H9 (cell line): ENCODE data around the gene QPRT. TPM values are rescaled to one million over a fixed set of nuclear protein-coding genes. Genes with fewer than 3 reads are reported as not detected.

Experiments used
- DNase-seq: peaks from one replicate; pipeline ENCODE4 v3.0.0-alpha.2; 2017
- H2AFZ ChIP-seq: one replicate; pipeline ENCODE4 v1.6.1; 2013; ENCODE audit warnings: mild to moderate bottlenecking, low read length, control low read depth, moderate library complexity
- H2AK5ac ChIP-seq: 2 replicates; pipeline ENCODE4 v1.6.1; 2013; ENCODE audit warnings: low read length, control low read depth, mixed read lengths; ENCODE audit not compliant: insufficient read length
- H2BK120ac ChIP-seq: one replicate; pipeline ENCODE4 v1.6.1; 2013; ENCODE audit warnings: low read depth, mild to moderate bottlenecking, low read length, control low read depth, inconsistent platforms; ENCODE audit not compliant: poor library complexity, severe bottlenecking
- H2BK12ac ChIP-seq: 2 replicates; pipeline ENCODE4 v1.6.1; 2013; ENCODE audit warnings: low read length, control low read depth, mixed read lengths, low read depth; ENCODE audit not compliant: insufficient read length
- H2BK15ac ChIP-seq: 2 replicates; pipeline ENCODE4 v1.6.1; 2013; ENCODE audit warnings: low read depth, low read length, control low read depth
- H2BK20ac ChIP-seq: one replicate; pipeline ENCODE4 v1.6.1; 2013; ENCODE audit warnings: low read depth, mild to moderate bottlenecking, low read length, control low read depth, inconsistent platforms; ENCODE audit not compliant: poor library complexity, severe bottlenecking
- H2BK5ac ChIP-seq: 2 replicates; pipeline ENCODE4 v1.6.1; 2013; ENCODE audit warnings: low read length, control low read depth, mixed read lengths; ENCODE audit not compliant: insufficient read length
- H3K14ac ChIP-seq: 2 replicates; pipeline ENCODE4 v1.6.1; 2013; ENCODE audit warnings: low read length, control low read depth; ENCODE audit not compliant: insufficient read depth
- H3K18ac ChIP-seq: 2 replicates; pipeline ENCODE4 v1.6.1; 2013; ENCODE audit warnings: low read depth, mild to moderate bottlenecking, mixed read lengths, low read length, control low read depth; ENCODE audit not compliant: insufficient read length
- H3K23ac ChIP-seq: 2 replicates; pipeline ENCODE4 v1.6.1; 2013; ENCODE audit warnings: low read length, control low read depth, mixed read lengths, low read depth; ENCODE audit not compliant: insufficient read length
- H3K23me2 ChIP-seq: 2 replicates; pipeline ENCODE4 v1.6.1; 2013; ENCODE audit warnings: low read depth, mild to moderate bottlenecking, mixed read lengths, low read length, control low read depth; ENCODE audit not compliant: insufficient read length, poor library complexity, severe bottlenecking
- H3K27ac ChIP-seq: 2 replicates; pipeline ENCODE4 v1.5.1; 2013; ENCODE audit warnings: low read length, control low read depth, mixed read lengths, low read depth; ENCODE audit not compliant: insufficient read length
- H3K27me3 ChIP-seq: 2 replicates; pipeline ENCODE4 v1.6.1; 2013; ENCODE audit warnings: low read length, control low read depth, inconsistent platforms; ENCODE audit not compliant: insufficient read depth
- H3K4ac ChIP-seq: 2 replicates; pipeline ENCODE4 v1.6.1; 2013; ENCODE audit warnings: low read depth, mild to moderate bottlenecking, control low read depth, inconsistent platforms, low read length, moderate library complexity
- H3K4me1 ChIP-seq: 2 replicates; pipeline ENCODE4 v1.6.1; 2013; ENCODE audit warnings: low read length, control low read depth, inconsistent platforms; ENCODE audit not compliant: insufficient read depth
- H3K4me2 ChIP-seq: 2 replicates; pipeline ENCODE4 v1.6.1; 2013; ENCODE audit warnings: low read length, control low read depth, mixed read lengths; ENCODE audit not compliant: insufficient read length, insufficient read depth
- H3K56ac ChIP-seq: 2 replicates; pipeline ENCODE4 v1.6.1; 2013; ENCODE audit warnings: low read depth, mild to moderate bottlenecking, mixed read lengths, low read length, control low read depth; ENCODE audit not compliant: insufficient read length
- H3K79me1 ChIP-seq: 2 replicates; pipeline ENCODE4 v1.6.1; 2013; ENCODE audit warnings: low read depth, mild to moderate bottlenecking, moderate library complexity, low read length, control low read depth, inconsistent platforms; ENCODE audit not compliant: insufficient read depth, poor library complexity, severe bottlenecking
- H3K79me2 ChIP-seq: 2 replicates; pipeline ENCODE4 v1.6.1; 2013; ENCODE audit warnings: low read length, control low read depth, inconsistent platforms; ENCODE audit not compliant: insufficient read depth
- H3K9ac ChIP-seq: 2 replicates; pipeline ENCODE4 v1.6.1; 2013; ENCODE audit warnings: low read length, control low read depth, mixed read lengths; ENCODE audit not compliant: insufficient read length; ENCODE audit errors: extremely low read depth
- H3K9me3 ChIP-seq: one replicate; pipeline ENCODE4 v1.6.1; 2013; ENCODE audit warnings: low read depth, low read length, inconsistent platforms; ENCODE audit not compliant: control insufficient read depth
- H3T11ph ChIP-seq: one replicate; pipeline ENCODE4 v1.6.1; 2013; ENCODE audit warnings: mild to moderate bottlenecking, low read length, control low read depth, inconsistent platforms
- H4K20me1 ChIP-seq: one replicate; pipeline ENCODE4 v1.6.1; 2013; ENCODE audit not compliant: control insufficient read depth, insufficient read length, insufficient read depth
- H4K5ac ChIP-seq: 2 replicates; pipeline ENCODE4 v1.6.1; 2013; ENCODE audit warnings: low read depth, mild to moderate bottlenecking, mixed read lengths, low read length, control low read depth; ENCODE audit not compliant: insufficient read length
- H4K8ac ChIP-seq: replicated peaks from 2 replicates; pipeline ENCODE4 v1.6.1; 2013; ENCODE audit warnings: low read length, control low read depth, mixed read lengths, low read depth; ENCODE audit not compliant: insufficient read length
- H4K91ac ChIP-seq: 2 replicates; pipeline ENCODE4 v1.6.1; 2013; ENCODE audit warnings: low read depth, mild to moderate bottlenecking, moderate library complexity, mixed read lengths, low read length, control low read depth; ENCODE audit not compliant: insufficient read length
- H3K27ac Mint-ChIP-seq, 3 experiments: 2 replicates in 2 of 3; 3 replicates in 1 of 3; pipeline ENCODE4 v1.8.0; 2020 to 2021; ENCODE audit warnings: mixed read lengths in 3 of 3, mild to moderate bottlenecking in 1 of 3, moderate library complexity in 1 of 3
- H3K27me3 Mint-ChIP-seq: 2 replicates; pipeline ENCODE4 v1.8.0; 2021; ENCODE audit warnings: low read depth, mild to moderate bottlenecking, moderate library complexity, mixed read lengths
- H3K36me3 Mint-ChIP-seq, 3 experiments: 2 replicates in 2 of 3; 3 replicates in 1 of 3; pipeline ENCODE4 v1.8.0; 2020 to 2021; ENCODE audit warnings: low read depth in 3 of 3, mixed read lengths in 3 of 3; ENCODE audit not compliant: insufficient read depth in 1 of 3
- H3K4me1 Mint-ChIP-seq, 2 experiments: 2 replicates each; pipeline ENCODE4 v1.8.0; 2020; ENCODE audit warnings: mixed read lengths in 2 of 2
- H3K4me3 Mint-ChIP-seq, 2 experiments: 2 replicates in 1 of 2; 3 replicates in 1 of 2; pipeline ENCODE4 v1.8.0; 2020 to 2021; ENCODE audit warnings: mild to moderate bottlenecking in 2 of 2, mixed read lengths in 2 of 2, moderate library complexity in 1 of 2
- H3K9me3 Mint-ChIP-seq, 2 experiments: 2 replicates in 1 of 2; 3 replicates in 1 of 2; pipeline ENCODE4 v1.8.0; 2020; ENCODE audit warnings: mild to moderate bottlenecking in 2 of 2, mixed read lengths in 2 of 2, moderate library complexity in 1 of 2
- WGBS: extraction: QIAGEN DNeasy Blood & Tissue Kit; methylation state at CpG from one replicate; pipeline ENCODE4 v1.1.7; 2013; ENCODE audit warnings: missing lambda C conversion rate, low lambda C conversion rate, mixed read lengths; ENCODE audit not compliant: insufficient read length; ENCODE audit errors: extremely low coverage; 5-methylcytosine and 5-hydroxymethylcytosine counted together
- total RNA-seq: library from RNA; stranded (reverse); gene quantifications from 2 replicates; pipeline ENCODE4 v1.2.1, GENCODE V29; 2021
- TF ChIP-seq, protein P1 (sequence below): fragments of 200-600 bp; sonication (generic); conservative IDR thresholded peaks from 3 replicates; pipeline ENCODE4 v1.8.0; 2021; ENCODE audit warnings: antibody characterized with exemption, mild to moderate bottlenecking

Gene QPRT
- total RNA-seq, 1 experiment from 2014 or later = 107 TPM

DNA sequence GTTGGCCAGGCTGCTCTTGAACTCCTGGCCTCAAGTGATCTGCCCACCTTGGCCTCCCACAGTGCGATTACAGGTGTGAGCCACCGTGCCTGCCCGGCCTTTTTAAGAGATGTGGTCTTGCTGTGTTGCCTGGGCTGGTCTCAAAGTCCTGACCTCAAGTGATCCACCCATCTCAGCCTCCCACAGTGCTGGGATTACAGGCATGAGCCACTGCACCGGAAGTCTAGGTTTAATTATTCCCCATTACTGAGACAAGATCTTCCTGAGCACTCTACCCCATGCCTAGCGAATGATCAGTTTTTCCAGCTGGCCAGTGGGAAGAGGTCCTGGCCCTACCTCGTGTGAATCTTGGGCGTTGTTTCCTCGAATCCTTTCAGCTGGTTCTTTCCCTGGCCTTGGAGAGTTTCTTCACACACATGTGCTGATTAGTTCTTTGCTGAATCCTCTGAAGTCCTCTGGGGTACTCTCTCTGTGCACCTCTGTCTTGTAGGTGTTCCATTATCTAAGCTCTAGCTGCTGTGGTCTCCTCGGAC, 47.9 kb downstream of the QPRT start:
- Histone ChIP-seq H3K14ac (no peak overlapping the region; the same call in 1 of the 2 replicates), H2BK12ac (no peak overlapping the region), H3K23ac (no peak overlapping the region), H3K4me1 (no peaks in the 10 kb centered on the region), H4K91ac (no peak overlapping the region), H3K79me1 (peaks cover 8% of the 10 kb centered on the region), H2BK15ac (no peak overlapping the region), H3K4ac (no peak overlapping the region), H3K9me3 (no peaks in the 10 kb centered on the region), H4K5ac (no peak overlapping the region), H3K9ac (no peak overlapping the region), H2BK120ac (no peak overlapping the region), H4K8ac (no peak overlapping the region), H3K18ac (no peak overlapping the region), H2AK5ac (no peak overlapping the region), H2BK20ac (no peak overlapping the region), H4K20me1 (peaks cover 3% of the 10 kb centered on the region), H3K79me2 (peaks cover 8% of the 10 kb centered on the region; the same call in 1 of the 2 replicates), H3K56ac (no peak overlapping the region), H3T11ph (no peak overlapping the region), H2AFZ (no peak overlapping the region), H3K27me3 (no peaks in the 10 kb centered on the region), H3K27ac (peak overlapping the region; percentile 17), H2BK5ac (no peak overlapping the region), H3K4me2 (no peak overlapping the region), H3K23me2 (no peaks in the 10 kb centered on the region)
- Mint-ChIP-seq H3K27me3 (no peaks in the 10 kb centered on the region; the same call in 1 of the 2 replicates), H3K36me3 (peaks cover 52 to 70% (median 68%) of the 10 kb centered on the region in 3 experiments; a peak in 6 of 7 replicates), H3K4me1 (peaks cover 11 to 20% of the 10 kb centered on the region in 2 experiments), H3K27ac (peak overlapping the region; percentile 18 to 74 (median 20); a peak in 6 of 7 replicates), H3K9me3 (no peaks in the 10 kb centered on the region), H3K4me3 (no peak overlapping the region; a peak in 1 of 5 replicates)
- TF ChIP-seq, protein P1, sequence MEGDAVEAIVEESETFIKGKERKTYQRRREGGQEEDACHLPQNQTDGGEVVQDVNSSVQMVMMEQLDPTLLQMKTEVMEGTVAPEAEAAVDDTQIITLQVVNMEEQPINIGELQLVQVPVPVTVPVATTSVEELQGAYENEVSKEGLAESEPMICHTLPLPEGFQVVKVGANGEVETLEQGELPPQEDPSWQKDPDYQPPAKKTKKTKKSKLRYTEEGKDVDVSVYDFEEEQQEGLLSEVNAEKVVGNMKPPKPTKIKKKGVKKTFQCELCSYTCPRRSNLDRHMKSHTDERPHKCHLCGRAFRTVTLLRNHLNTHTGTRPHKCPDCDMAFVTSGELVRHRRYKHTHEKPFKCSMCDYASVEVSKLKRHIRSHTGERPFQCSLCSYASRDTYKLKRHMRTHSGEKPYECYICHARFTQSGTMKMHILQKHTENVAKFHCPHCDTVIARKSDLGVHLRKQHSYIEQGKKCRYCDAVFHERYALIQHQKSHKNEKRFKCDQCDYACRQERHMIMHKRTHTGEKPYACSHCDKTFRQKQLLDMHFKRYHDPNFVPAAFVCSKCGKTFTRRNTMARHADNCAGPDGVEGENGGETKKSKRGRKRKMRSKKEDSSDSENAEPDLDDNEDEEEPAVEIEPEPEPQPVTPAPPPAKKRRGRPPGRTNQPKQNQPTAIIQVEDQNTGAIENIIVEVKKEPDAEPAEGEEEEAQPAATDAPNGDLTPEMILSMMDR = no peak
- no CpG with 5 or more reads among the region's 9 CpGs for WGBS
- no peak for DNase-seq
